Stimulated activated CD8-positive, alpha-beta memory T cell treated with anti-CD3 and anti-CD28 coated beads, Interleukin-7, amount 100 ng/mL, for 48 hours (primary cell): Measurements from ENCODE around the gene SDK1.

Source experiments
- DNase-seq, 2 donors: peaks; one replicate each; pipeline ENCODE4 v3.0.0-alpha.2; 2020; ENCODE audit warnings: low read depth in 1 of 2; ENCODE audit errors: extremely low read depth in 1 of 2

SDK1 gene

DNA sequence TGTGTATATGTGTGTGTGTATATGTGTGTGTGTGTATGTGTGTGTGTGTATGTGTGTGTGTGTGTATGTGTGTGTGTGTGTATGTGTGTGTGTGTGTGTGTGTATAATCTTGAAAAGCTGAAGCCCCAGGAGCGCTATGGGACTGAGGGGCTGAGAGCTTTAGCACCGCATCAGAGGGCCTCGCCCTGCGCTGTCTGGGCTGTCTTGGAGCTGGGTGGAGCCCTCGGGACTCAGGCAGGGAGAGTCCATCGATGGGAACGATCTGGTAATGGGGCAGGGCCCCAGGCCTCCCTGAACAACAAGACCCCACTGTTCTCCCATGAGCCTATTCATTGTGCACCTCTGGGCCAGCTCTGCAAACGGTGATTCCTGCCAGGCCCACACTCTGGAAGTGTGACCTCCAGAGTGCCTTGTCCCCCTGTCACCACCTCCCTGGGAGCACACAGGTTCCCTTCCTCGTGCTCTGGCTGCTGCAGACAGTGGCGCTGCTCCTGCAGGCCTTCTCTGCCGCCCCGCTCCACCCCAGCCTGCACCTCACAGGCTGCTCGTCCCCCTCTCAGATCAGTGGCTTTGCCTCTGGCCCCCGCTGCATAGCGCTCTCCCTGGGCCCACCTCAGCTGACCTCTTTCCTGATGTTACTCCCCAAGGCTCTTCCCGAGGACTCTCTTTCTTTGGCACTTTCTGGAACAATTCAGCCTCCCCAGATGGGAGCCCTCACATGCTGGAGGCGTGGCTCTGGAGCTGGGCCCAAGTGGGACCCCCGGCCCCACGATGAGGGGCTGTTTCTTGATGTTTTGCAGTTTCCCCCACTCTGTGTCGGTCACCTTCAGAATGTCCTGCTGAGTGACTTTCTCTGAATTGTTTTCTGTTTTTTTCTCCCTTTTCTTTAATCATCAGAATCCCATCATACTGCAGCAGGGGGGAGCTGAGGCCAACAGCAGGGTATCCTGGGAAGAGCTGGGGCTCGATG lies 838.9 kb downstream of the SDK1 start:
- no peak for DNase-seq

DNA sequence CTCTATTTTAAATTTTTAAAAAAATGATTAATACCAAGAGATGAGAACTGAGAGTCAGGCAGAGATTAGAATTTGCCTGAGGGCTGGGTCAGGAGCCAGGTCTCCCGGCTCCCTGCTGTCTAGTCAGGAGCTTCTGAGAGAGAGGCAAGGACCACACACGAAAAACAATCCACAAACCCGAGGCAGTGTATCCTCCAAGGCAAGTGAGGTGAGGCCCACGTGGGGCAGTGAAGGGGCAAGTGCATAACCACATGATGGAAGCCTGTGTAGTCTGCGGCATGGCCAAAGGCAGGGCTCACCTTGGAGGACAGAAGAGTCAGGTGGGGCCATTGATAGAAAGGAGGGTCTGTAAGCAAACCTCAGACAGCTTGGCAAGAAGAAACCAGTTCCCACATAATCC lies 839.9 kb downstream of the SDK1 start:
- DNase-seq = no peak

- no peak for DNase-seq
Observed at GRCh38 chr7:4143006-4143405, 842.0 kb downstream of the SDK1 start.

- no peak for DNase-seq
Observed at GRCh38 chr7:4143511-4144171, 842.6 kb downstream of the SDK1 start.

DNA sequence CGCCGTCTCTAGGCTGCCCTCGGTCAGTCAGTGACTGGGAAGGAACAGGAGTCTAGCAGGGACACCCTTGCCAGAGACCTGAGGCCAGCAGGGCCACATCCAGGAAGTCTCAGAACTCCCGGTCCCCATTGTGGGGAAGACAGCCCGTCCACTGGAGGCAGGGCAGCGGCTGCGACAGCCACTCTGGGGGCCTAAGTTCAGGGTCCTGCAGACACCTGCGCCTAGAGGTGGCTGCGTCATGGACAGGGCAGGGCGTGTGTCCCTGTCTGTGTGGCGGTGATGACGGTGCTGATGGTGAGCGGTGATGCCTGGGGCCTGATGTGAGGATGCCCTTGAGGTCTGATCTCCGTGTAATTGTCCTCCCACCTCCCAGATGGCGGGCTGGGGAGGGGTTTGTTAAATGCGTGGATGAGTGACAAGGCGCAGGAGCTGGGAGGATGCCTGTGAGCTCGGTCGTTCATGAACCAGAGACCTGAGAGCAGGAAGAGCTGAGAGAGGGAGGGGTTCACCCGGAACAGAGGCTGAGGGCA lies 843.2 kb downstream of the SDK1 start:
- DNase-seq = no peak

- DNase-seq = no peak
Observed at GRCh38 chr7:4144811-4145510, 843.9 kb downstream of the SDK1 start.

- no peak for DNase-seq
Observed at GRCh38 chr7:4145576-4145975, 844.5 kb downstream of the SDK1 start.

DNA sequence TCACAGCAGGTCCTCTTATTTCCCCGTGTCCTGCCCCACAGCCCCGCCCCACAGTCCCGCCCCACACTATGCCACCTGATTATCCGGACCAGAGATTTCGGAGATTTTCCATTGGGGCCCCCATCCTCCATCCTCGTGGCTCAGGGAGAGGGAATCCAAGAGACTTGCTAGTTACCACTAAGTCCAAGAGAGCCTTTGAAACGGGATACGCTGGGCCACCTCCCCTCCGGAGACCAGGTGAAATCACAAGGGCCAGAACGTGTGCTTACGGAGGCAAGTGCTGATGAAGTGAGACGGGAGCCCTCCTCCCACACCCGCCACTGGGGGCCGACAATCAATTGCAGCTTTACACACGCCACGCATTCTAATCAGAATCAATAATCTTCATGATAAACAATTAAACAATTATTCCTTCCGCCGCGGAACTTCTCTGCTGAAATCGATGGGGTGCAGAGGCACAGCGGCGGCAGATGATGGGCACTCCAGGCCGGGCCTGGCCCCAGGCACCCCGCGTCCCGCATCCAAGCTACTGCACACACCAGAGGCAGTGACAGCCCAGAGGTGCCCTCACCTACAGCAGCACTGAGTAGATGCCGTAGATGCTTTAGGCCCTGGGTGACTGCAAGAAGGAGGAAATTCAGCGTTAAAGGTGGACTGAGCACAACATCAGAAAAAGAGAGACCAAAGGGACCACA lies 847.0 kb downstream of the SDK1 start:
- no peak for DNase-seq

- no peak for DNase-seq
Observed at GRCh38 chr7:4149236-4149635, 848.2 kb downstream of the SDK1 start.

GRCh38 chr7:4149645-4150044 lies 848.6 kb downstream of the SDK1 start:
- no peak for DNase-seq

- DNase-seq = no peak
Observed at GRCh38 chr7:4150731-4151130, 849.7 kb downstream of the SDK1 start.

DNA sequence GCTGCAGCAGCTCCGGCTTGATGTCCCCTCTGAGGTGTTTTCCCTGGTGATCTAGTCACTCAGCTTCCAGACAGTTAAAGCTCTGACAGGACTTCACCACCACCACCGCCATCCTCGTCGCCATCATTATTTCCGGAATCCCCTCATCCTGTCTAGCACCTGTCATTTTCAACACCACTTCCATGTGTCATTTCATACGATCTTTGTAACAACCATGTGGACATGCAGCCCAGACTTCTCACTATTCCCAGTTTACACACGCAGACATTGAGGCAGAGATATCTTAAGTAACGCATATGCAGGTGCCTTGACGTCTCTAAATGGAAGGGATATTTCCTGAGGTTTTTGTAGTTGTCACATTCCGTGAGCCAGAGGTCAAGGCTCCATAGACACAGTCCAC lies 850.5 kb downstream of the SDK1 start:
- DNase-seq = no peak

- DNase-seq = no peak
Observed at GRCh38 chr7:4151926-4152549, 851.0 kb downstream of the SDK1 start.

DNA sequence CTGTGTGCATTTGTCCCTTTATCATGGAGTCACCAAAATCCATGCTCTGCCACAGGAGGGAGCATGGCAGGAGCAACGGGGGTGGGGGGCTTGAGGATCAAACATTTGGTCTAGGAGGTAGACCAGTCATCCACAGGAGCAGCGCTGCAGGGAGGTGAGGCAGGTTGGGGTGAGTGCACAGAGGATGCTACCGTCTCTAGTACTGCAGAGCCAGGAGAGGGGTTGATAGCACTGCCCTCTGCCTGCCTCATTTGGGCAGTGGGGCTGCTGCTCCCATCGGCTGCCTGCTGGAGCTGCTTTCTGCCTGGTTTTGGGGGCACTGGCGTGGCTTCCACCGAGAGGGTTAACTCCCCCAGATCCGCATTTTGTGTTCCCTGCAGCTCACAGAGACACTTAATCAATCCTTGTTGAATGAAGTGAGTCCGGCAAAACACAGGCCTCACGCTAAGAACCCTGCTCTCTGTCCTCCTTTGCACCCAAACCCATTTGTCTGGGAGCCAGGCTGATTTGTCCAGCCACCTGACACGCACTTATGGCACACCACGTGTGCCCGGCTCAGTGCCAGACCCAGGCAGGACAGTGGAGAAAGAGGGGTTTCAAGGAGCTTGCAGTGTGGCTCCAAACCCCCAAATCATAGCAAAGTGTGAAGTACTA lies 854.0 kb downstream of the SDK1 start:
- DNase-seq = no peak

DNA sequence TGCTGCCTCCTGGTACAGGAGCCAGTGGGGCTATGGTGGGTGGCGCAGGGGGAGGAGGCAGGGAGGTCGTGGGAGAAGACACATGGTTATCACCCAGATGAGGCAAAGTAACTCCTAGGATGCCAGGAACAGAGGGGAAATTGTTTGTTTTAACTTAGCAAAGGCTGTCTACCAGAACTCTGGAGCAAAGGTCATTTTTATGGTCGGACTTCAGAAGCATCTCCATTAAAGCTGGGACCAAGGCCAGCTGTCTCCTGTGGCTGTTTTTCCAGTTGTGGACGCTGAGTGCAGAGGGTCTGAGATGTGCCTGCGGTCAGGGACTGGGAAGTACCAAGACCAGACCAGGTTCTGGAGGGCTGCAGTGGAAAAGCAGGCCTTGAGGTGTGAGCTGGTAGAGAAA lies 855.1 kb downstream of the SDK1 start:
- no peak for DNase-seq

DNA sequence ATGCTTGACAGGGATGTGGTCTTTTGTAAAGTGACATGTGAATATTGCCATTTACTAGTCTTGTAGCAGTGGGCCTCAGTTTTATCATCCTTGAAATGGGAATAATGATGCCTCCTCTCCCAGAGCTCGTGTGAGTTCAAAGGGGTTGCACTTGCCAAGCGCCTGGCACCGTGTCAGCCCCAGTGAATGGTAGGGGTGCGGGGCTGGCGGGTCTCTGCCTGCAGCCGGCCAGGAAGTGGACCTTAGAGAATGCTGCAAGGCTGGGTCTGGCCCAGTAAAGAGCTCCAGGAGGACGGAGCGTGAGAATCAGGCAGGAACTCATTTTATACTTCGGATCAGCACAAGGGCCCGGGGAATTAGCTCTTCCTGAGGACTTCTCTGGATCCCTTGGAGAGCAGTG lies 856.6 kb downstream of the SDK1 start:
- DNase-seq = no peak

DNA sequence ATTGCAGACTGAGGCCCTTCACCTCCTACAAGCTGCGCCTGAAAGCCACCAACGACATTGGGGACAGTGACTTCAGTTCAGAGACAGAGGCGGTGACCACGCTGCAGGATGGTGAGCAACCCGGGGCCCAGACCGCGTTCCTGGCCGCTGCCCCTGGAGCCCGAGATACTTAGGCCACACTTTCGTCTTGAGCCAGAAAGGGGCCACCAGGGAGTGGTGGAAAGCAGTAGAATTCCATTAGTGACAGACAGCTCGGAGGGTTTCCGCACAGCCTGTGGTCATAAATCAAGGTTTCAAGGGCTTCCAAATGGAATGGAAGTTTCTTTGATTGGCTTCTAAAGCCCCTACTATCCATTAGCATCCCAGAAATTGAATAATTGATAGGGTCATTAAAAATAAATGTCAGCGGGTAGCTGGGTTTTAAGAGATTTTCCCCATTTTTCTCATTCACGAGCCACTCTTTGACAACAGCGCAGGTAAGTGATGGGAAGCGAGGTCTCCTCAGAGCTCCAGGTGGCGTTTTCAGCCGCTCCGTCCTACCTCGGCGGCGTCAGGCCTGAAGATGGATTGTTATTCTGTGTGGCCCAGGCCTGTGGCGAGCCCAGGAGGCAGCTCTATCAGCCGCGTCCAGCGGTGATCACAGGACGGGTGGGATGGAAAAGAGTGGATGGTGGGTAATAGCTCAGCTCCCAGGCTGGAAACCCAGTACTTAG lies 857.5 kb downstream of the SDK1 start:
- no peak for DNase-seq

GRCh38 chr7:4159154-4159501 lies 858.1 kb downstream of the SDK1 start:
- no peak for DNase-seq
